Activated B cell treated with CpG ODN at 0.5 μM for 24 hours (primary cell): ENCODE data around the gene BEAN1. TPM values are rescaled to one million over a fixed set of nuclear protein-coding genes. Genes with fewer than 3 reads are reported as not detected.

Experiments used
- ATAC-seq: fragments of 200-7000 bp; cut with Tn5 transposase; one replicate; pipeline ENCODE4 v1.10.0; 2021; ENCODE audit warnings: low read depth, mild to moderate bottlenecking, moderate library complexity
- CTCF ChIA-PET: fragments of 350-600 bp; sonication (Branson Sonifier 250); formaldehyde crosslinking; loops from one replicate; lab custom pipeline; 2021; ENCODE audit warnings: antibody characterized with exemption; lab: Charles Lee
- POLR2A ChIA-PET: fragments of 350-600 bp; sonication (Branson Sonifier 250); formaldehyde crosslinking; loops from one replicate; lab custom pipeline; 2021; ENCODE audit warnings: antibody characterized with exemption; lab: Charles Lee
- DNase-seq: peaks from one replicate; pipeline ENCODE4 v3.0.0; 2022
- H3K27ac Mint-ChIP-seq: one replicate; pipeline ENCODE4 v1.8.0; 2020; ENCODE audit warnings: mixed read lengths
- H3K27me3 Mint-ChIP-seq: one replicate; pipeline ENCODE4 v1.8.0; 2021; ENCODE audit warnings: mixed read lengths
- H3K36me3 Mint-ChIP-seq: one replicate; pipeline ENCODE4 v1.8.0; 2021; ENCODE audit warnings: low read depth, mixed read lengths
- H3K4me1 Mint-ChIP-seq: one replicate; pipeline ENCODE4 v1.8.0; 2021; ENCODE audit warnings: mixed read lengths
- H3K4me3 Mint-ChIP-seq: one replicate; pipeline ENCODE4 v1.8.0; 2020; ENCODE audit warnings: mild to moderate bottlenecking, mixed read lengths
- H3K9me3 Mint-ChIP-seq: one replicate; pipeline ENCODE4 v1.8.0; 2020; ENCODE audit warnings: mixed read lengths
- intact Hi-C: fragments of 100-400 bp; cut with micrococcal nuclease; formaldehyde crosslinking; loops from one replicate; pipeline ENCODE4 v1.15.1; 2024
- total RNA-seq: library from RNA; stranded (reverse); gene quantifications from 2 replicates; pipeline ENCODE4 v1.2.3, GENCODE V29; 2022
- TF ChIP-seq, protein P1 (sequence below): fragments of 200-600 bp; IDR thresholded peaks from one replicate; pipeline ENCODE4 v1.8.0; 2022; ENCODE audit warnings: antibody characterized with exemption, mild to moderate bottlenecking

Gene BEAN1
- total RNA-seq, 1 donor from 2014 or later, result not detected

DNA sequence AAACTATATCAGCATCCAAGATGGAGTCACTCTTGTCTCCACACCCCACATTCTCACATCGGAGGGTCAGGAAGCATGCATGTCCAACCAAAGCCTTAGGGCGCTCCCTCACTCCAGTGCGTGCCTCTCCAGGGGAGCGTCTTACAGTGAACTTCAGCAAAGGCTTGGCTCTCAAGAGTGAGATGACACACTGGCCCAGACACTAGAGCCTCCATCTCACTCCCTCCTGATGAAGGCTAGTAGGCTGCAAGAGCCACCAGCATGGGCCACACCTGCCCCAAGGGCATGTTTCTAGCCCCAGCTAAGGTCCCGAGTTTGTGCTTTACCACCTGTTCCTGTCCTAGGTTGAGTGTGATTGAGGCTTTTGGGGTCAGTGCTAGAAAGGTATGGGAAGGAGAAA lies 40.5 kb downstream of the BEAN1 start:
- Mint-ChIP-seq H3K4me3 (no peak overlapping the region), H3K36me3 (no peaks in the 10 kb centered on the region), H3K27ac (no peak overlapping the region), H3K4me1 (no peaks in the 10 kb centered on the region), H3K27me3 (peaks cover 29% of the 10 kb centered on the region), H3K9me3 (peaks cover 2% of the 10 kb centered on the region)
- TF ChIP-seq, protein P1, sequence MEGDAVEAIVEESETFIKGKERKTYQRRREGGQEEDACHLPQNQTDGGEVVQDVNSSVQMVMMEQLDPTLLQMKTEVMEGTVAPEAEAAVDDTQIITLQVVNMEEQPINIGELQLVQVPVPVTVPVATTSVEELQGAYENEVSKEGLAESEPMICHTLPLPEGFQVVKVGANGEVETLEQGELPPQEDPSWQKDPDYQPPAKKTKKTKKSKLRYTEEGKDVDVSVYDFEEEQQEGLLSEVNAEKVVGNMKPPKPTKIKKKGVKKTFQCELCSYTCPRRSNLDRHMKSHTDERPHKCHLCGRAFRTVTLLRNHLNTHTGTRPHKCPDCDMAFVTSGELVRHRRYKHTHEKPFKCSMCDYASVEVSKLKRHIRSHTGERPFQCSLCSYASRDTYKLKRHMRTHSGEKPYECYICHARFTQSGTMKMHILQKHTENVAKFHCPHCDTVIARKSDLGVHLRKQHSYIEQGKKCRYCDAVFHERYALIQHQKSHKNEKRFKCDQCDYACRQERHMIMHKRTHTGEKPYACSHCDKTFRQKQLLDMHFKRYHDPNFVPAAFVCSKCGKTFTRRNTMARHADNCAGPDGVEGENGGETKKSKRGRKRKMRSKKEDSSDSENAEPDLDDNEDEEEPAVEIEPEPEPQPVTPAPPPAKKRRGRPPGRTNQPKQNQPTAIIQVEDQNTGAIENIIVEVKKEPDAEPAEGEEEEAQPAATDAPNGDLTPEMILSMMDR, result no peak
- DNase-seq, result no peak
- no peak for ATAC-seq
- POLR2A ChIA-PET, result no interaction called here
- CTCF ChIA-PET, result no interaction called here
- intact Hi-C loops, result no loop called here

DNA sequence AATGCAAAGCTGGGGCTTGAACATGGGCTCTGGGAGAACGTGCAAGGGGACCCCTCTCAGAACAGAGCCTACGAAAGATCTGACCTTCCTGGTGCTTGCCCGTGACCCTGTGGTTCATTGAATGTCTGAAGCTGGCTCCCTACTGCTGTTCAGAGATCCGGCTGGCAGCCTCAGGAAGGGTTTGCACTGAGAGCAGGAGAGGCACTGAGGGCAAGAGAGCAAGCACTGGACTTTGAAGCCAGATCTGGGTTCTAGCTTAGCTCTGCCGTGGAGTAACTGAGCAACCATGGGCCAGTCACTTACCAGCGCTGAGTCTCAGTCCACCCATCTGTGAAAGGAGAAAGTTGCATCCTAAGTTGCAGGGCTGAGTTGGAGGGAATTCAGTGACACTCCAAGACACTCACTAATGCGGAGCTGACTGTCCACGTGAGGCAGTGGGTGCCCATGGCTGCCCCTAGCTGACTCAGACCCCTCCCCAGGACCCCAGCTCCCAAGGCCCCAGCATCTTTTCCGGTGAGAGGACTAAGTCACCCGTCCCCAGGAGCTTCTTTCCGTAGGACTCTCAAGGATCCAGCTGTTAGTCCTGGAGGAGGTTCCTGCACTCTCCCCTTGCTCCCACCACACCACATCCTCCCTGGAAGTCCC lies 41.3 kb downstream of the BEAN1 start:
- peaks cover 2% of the 10 kb centered on the region for H3K9me3 Mint-ChIP-seq
- intact Hi-C loops, result no loop called here
- H3K4me1 Mint-ChIP-seq, result no peaks in the 10 kb centered on the region
- no peak overlapping the region for H3K27ac Mint-ChIP-seq
- H3K36me3 Mint-ChIP-seq, result no peaks in the 10 kb centered on the region
- POLR2A ChIA-PET, result no interaction called here
- ATAC-seq, result no peak
- TF ChIP-seq, protein P1, result no peak
- peaks cover 29% of the 10 kb centered on the region for H3K27me3 Mint-ChIP-seq
- CTCF ChIA-PET, result interaction anchor here (1.7 kb wide), 1 partner anchor 14 kb away, joined by 3 read pairs; no protein-coding TSS in a partner anchor
- no peak overlapping the region for H3K4me3 Mint-ChIP-seq
- DNase-seq, result no peak

DNA sequence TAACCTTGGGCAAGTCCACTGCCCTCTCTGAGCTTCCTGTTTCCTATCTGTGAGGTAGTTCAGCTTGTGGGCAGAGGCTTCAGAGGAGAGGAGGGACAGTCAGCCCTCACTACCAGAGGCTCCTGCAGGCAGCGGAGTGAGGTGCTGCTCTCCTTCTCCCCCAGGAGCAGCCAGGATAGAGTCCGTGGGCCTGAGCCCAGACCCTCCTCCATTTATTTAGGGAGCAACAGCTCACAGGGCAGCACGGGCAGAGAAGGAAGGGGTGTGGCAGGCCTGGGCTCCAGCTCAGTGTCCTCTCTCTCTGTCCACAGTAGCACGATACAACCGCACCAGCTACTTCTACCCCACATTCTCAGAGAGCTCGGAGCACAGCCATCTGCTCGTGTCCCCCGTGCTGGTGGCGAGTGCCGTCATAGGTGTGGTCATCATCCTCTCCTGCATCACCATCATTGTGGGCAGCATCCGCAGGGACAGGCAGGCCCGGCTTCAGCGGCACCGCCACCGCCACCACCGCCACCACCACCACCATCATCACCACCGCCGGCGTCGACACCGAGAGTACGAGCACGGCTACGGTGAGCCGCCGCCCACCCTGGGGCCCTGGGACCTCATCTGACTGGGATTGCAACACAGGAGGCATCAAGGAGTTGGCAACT lies 42.3 kb downstream of the BEAN1 start:
- ChIA-PET POLR2A (no interaction called here), CTCF (interaction anchor here (1.7 kb wide), 1 partner anchor 13 kb away, joined by 3 read pairs; no protein-coding TSS in a partner anchor)
- Mint-ChIP-seq H3K27me3 (peaks cover 30% of the 10 kb centered on the region), H3K27ac (no peak overlapping the region), H3K9me3 (peaks cover 2% of the 10 kb centered on the region), H3K4me1 (peaks cover 6% of the 10 kb centered on the region), H3K4me3 (no peak overlapping the region), H3K36me3 (no peaks in the 10 kb centered on the region)
- intact Hi-C loops, result no loop called here
- DNase-seq (no peak), ATAC-seq (no peak)
- TF ChIP-seq, protein P1, result no peak

DNA sequence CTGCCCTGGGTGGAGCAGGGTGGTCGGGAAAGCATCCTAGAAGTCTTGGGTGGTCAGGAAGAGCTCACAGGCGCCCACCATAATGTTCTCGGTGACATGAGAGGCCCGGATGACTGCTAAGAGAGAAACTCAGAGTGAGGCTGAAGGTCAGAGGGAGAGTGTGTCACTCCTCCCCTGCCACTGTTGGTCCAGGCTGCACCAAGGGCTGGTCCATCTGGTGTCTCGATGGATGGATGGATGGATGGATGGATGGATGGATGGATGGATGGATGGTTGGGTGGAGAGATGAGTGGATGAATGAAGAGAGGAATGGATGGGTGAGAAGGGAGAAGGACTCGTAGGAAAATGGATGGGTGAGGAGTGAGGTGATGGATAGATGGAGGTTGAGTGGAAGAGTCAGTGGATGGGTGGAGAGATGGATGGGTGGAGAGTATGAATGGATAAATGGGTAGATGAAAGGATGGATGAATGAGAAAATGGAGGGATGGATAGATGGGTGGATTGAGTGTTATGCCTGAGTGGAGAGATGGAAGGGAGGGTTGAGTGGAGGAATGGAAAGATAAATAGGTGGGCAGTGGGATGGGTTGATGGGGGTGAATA lies 43.0 kb downstream of the BEAN1 start:
- POLR2A ChIA-PET, result no interaction called here
- Mint-ChIP-seq H3K4me1 (peaks cover 12% of the 10 kb centered on the region), H3K9me3 (peaks cover 2% of the 10 kb centered on the region), H3K27me3 (peaks cover 29% of the 10 kb centered on the region), H3K4me3 (no peak overlapping the region), H3K27ac (peak overlapping the region; percentile 2), H3K36me3 (no peaks in the 10 kb centered on the region)
- TF ChIP-seq, protein P1, result no peak
- intact Hi-C loops, result no loop called here
- ATAC-seq (no peak), DNase-seq (no peak)
- CTCF ChIA-PET, result interaction anchor here (1.7 kb wide), 1 partner anchor 13 kb away, joined by 3 read pairs; no protein-coding TSS in a partner anchor

DNA sequence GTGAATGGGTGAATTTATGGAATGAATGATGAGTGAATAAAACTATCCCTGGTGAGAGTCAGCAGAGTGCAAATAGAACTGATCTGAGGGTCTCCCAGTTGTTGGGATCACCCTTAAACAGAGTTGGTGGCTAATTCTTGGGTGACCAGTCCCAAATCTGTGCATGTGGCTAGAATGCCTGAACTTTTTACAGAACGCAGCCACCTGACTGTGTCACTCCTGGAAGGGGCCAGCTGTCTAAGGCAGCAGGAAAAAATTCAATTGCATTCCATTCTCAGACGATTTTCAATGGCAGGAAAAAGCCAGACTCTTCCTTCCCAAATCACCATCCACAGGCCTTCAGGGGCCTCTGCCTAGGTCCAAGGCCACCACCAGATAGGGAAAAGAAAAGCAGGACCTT lies 43.5 kb downstream of the BEAN1 start:
- no peak for ATAC-seq
- intact Hi-C loops, result no loop called here
- peak overlapping the region; percentile 2 for H3K27ac Mint-ChIP-seq
- H3K36me3 Mint-ChIP-seq, result no peaks in the 10 kb centered on the region
- no peak overlapping the region for H3K4me3 Mint-ChIP-seq
- POLR2A ChIA-PET, result no interaction called here
- H3K4me1 Mint-ChIP-seq, result peaks cover 15% of the 10 kb centered on the region
- CTCF ChIA-PET, result no interaction called here
- H3K27me3 Mint-ChIP-seq, result peaks cover 27% of the 10 kb centered on the region
- DNase-seq, result no peak
- TF ChIP-seq, protein P1, result no peak
- peaks cover 2% of the 10 kb centered on the region for H3K9me3 Mint-ChIP-seq
